Measurements from ENCODE around the gene EIF4B. TPM values are rescaled to one million over a fixed set of nuclear protein-coding genes. Genes with fewer than 3 reads are reported as not detected.

The EIF4B gene
- total and polyA plus RNA-seq, 2 of the 8 experiments (the other 6 are each of a cell fraction or from before 2014, with no cell fraction given) = 269 to 816 TPM

DNA sequence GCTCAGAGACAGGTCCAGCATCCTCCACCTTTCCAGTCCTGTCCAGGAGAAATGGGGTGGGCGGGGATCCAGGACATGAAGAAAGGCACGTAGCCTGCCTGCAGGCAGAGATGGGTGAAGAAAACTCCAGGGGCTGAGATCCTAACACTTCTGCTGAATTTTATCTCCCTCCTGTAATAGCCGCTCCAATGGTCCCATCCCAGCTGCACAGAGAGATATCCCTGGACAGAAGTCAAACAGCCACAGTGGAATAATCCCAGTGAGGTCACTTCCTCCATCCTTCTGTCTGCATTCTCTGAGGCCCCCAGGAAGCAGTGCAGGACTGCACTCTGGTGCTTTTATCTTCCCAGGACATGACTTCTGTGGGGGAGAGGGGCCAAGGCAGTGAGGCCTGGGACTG lies 31.1 kb upstream of the EIF4B start:
- Histone ChIP-seq H3K79me1 (ENCODE audit: low read depth, low read length) (no peaks in the 10 kb centered on the region), H3K27ac (ENCODE audit: low read depth, low read length) (no peak overlapping the region), H3K23ac (ENCODE audit: insufficient read length) (no peak overlapping the region), H3K56ac (replicated peaks; ENCODE audit: insufficient read length, low read depth, low read length) (no peak overlapping the region), H4K91ac (replicated peaks; ENCODE audit: insufficient read length, low read length) (no peak overlapping the region), H2BK12ac (ENCODE audit: low read depth, low read length) (no peak overlapping the region), H3K14ac (ENCODE audit: insufficient read length) (no peak overlapping the region), H2BK15ac (ENCODE audit: low read length) (no peak overlapping the region), H2AK5ac (ENCODE audit: low read depth, low read length) (no peak overlapping the region), H3K4me2 (ENCODE audit: insufficient read depth in 1 of 2, low read depth in 2 of 2, low read length in 2 of 2) (no peak overlapping the region), H2AFZ (ENCODE audit: low read length) (no peak overlapping the region), H3K9me3 (ENCODE audit: insufficient read depth in 2 of 2, low read depth in 1 of 2, low read length in 1 of 2) (no peaks in the 10 kb centered on the region), H3K27me3 (replicated peaks in 1 of 4; ENCODE audit: control insufficient read depth in 3 of 4, extremely low read depth in 1 of 4, insufficient read depth in 3 of 4, low read length in 3 of 4) (peaks cover 0 to 4% (median 0%) of the 10 kb centered on the region in 4 experiments; a peak in 2 of 7 replicates), H3K4me3 (ENCODE audit: extremely low read depth in 1 of 4, insufficient read depth in 2 of 4, low read depth in 3 of 4, low read length in 4 of 4) (no peak overlapping the region), H4K5ac (ENCODE audit: insufficient read length, low read depth, low read length) (no peak overlapping the region), H3K18ac (ENCODE audit: extremely low read depth, low read length) (no peak overlapping the region), H3K4ac (replicated peaks; ENCODE audit: insufficient read length, low read depth, low read length) (no peak overlapping the region), H3K9ac (replicated peaks in 1 of 4; ENCODE audit: extremely low read depth in 1 of 4, low read depth in 3 of 4, low read length in 3 of 4) (no peak overlapping the region), H2BK120ac (replicated peaks; ENCODE audit: low read depth, low read length) (no peak overlapping the region), H3K36me3 (ENCODE audit: control insufficient read depth in 2 of 4, insufficient read depth in 4 of 4, low read length in 3 of 4) (no peaks in the 10 kb centered on the region), H2BK5ac (ENCODE audit: low read depth, low read length) (no peak overlapping the region), H3K23me2 (ENCODE audit: low read depth, low read length) (peaks cover 3% of the 10 kb centered on the region; the same call in 1 of the 2 replicates), H4K8ac (ENCODE audit: extremely low read depth, insufficient read depth, low read length) (no peak overlapping the region), H3K79me2 (ENCODE audit: control insufficient read depth in 1 of 2, insufficient read depth in 2 of 2, low read length in 2 of 2) (no peaks in the 10 kb centered on the region), H4K20me1 (replicated peaks in 1 of 2; ENCODE audit: control insufficient read depth in 1 of 2, insufficient read depth in 2 of 2, low read length in 2 of 2) (no peaks in the 10 kb centered on the region), H3K4me1 (replicated peaks in 1 of 4; ENCODE audit: control insufficient read depth in 3 of 4, insufficient read depth in 4 of 4, low read length in 3 of 4) (peaks cover 4 to 19% (median 6%) of the 10 kb centered on the region in 4 experiments), H2BK20ac (ENCODE audit: low read length) (no peak overlapping the region)
- DNase-seq (ENCODE audit: low read depth in 1 of 2, low spot score in 2 of 2) (no peak), FAIRE-seq (no peak)
- WGBS, 2 experiments (ENCODE audit: extremely low coverage in 1 of 2, insufficient coverage in 1 of 2, insufficient read length in 1 of 2, insufficient replicate concordance in 2 of 2, low coverage in 1 of 2, low lambda C conversion rate in 2 of 2, missing lambda C conversion rate in 1 of 2) = 73% methylated on average over 3 of the region's 3 CpGs; no CpG with 5 or more reads in 1 of the 2 experiments
- ChIA-PET POLR2A (ENCODE audit: partially characterized antibody) (interaction anchor here (0.7 to 1.7 kb wide), 3 partner anchors 67 to 97 kb away, joined by 3 to 5 read pairs (median 3); partner anchors contain the start of gene KRT8), CTCF (ENCODE audit: partially characterized antibody) (interaction anchor here (0.6 to 4.6 kb wide), 10 partner anchors 20 to 1103 kb away, joined by 3 to 30 read pairs (median 6); partner anchors contain the start of gene KRT8)
- TF ChIP-seq KDM1A (IDR thresholded peaks at IDR 0.05; ENCODE audit: borderline replicate concordance, low read length) = no peak
- TF ChIP-seq SP4 (IDR thresholded peaks at IDR 0.05; ENCODE audit: low read length) = no peak
- no peak for TF ChIP-seq TBP (IDR thresholded peaks at IDR 0.05; ENCODE audit: low read depth, low read length)
- TF ChIP-seq RBBP5 (IDR thresholded peaks at IDR 0.05; ENCODE audit: borderline replicate concordance, low read depth, low read length) = no peak
- TF ChIP-seq SRF (IDR thresholded peaks at IDR 0.05; ENCODE audit: low read depth, low read length) = no peak
- no peak for TF ChIP-seq NANOG (IDR thresholded peaks at IDR 0.05; ENCODE audit: insufficient read depth, low read depth, low read length, poor library complexity, severe bottlenecking)
- TF ChIP-seq EP300 (IDR thresholded peaks at IDR 0.05; ENCODE audit: borderline replicate concordance in 1 of 2, low read depth in 2 of 2, low read length in 2 of 2) = no peak
- TF ChIP-seq JUND (IDR thresholded peaks at IDR 0.05; ENCODE audit: low read length) = no peak
- TF ChIP-seq BACH1 (IDR thresholded peaks at IDR 0.05; ENCODE audit: low read length) = no peak
- no peak for TF ChIP-seq SP1 (IDR thresholded peaks at IDR 0.05; ENCODE audit: low read depth, low read length)
- TF ChIP-seq BRCA1 (IDR thresholded peaks at IDR 0.05; ENCODE audit: low read depth, low read length) = no peak
- TF ChIP-seq ASH2L (IDR thresholded peaks at IDR 0.05; ENCODE audit: low read length) = no peak
- TF ChIP-seq EZH2 (IDR thresholded peaks at IDR 0.05; ENCODE audit: low read depth, low read length, severe bottlenecking) = no peak
- TF ChIP-seq CTBP2 (IDR thresholded peaks at IDR 0.05; ENCODE audit: borderline replicate concordance, insufficient read depth, insufficient read length, low read length) = no peak
- TF ChIP-seq CBX5 (IDR thresholded peaks at IDR 0.05; ENCODE audit: low read depth, low read length) = no peak
